Kidney (tissue), 14 donors: ENCODE measurements around the gene OR4D1. TPM values are rescaled to one million over a fixed set of nuclear protein-coding genes. Genes with fewer than 3 reads are reported as not detected.
A peak's percentile ranks its signal among the peaks of the same experiment; 100 is the strongest.

Source experiments
- DNase-seq, 5 donors: peaks; one replicate each; pipeline ENCODE4 v3.0.0-alpha.2; 2013 to 2020
- FAIRE-seq: peaks from 2 replicates; lab custom pipeline; 2012; peaks lifted over from hg19 to GRCh38; lab: Jason Lieb, UNC
- H3K27ac ChIP-seq, 2 donors: one replicate each; pipeline ENCODE4 v1.7.0; 2013; ENCODE audit warnings: low read depth in 2 of 2, low read length in 2 of 2, inconsistent platforms in 1 of 2
- H3K27me3 ChIP-seq: one replicate; pipeline ENCODE4 v1.7.1; 2013; ENCODE audit warnings: low read length, inconsistent platforms; ENCODE audit not compliant: control insufficient read depth, insufficient read depth
- H3K36me3 ChIP-seq, 3 donors: one replicate each; pipeline versions ENCODE4 v1.7.0 to v1.7.1; 2013; ENCODE audit warnings: low read length in 3 of 3, control low read depth in 1 of 3, inconsistent platforms in 1 of 3; ENCODE audit not compliant: insufficient read depth in 3 of 3, control insufficient read depth in 2 of 3
- H3K4me1 ChIP-seq, 3 donors: one replicate each; pipeline versions ENCODE4 v1.7.0 to v1.7.1; 2013; ENCODE audit warnings: low read length in 3 of 3, inconsistent platforms in 1 of 3, low read depth in 1 of 3; ENCODE audit not compliant: control insufficient read depth in 2 of 3, insufficient read depth in 2 of 3
- H3K4me3 ChIP-seq, 3 donors: one replicate each; pipeline versions ENCODE4 v1.7.0 to v1.8.1; 2013; ENCODE audit warnings: low read length in 3 of 3, control low read depth in 1 of 3, inconsistent platforms in 1 of 3
- H3K9ac ChIP-seq, 3 donors: one replicate each; pipeline versions ENCODE4 v1.7.0 to v1.7.1; 2013; ENCODE audit warnings: low read length in 3 of 3, control low read depth in 1 of 3, inconsistent platforms in 1 of 3
- H3K9me3 ChIP-seq, 3 donors: one replicate each; pipeline versions ENCODE4 v1.7.0 to v1.7.1; 2013; ENCODE audit warnings: low read length in 3 of 3, control low read depth in 1 of 3, inconsistent platforms in 1 of 3; ENCODE audit not compliant: control insufficient read depth in 2 of 3, insufficient read depth in 1 of 3
- CTCF ChIP-seq: IDR thresholded peaks from 3 replicates; pipeline ENCODE4 v1.5.1; 2012; ENCODE audit warnings: mild to moderate bottlenecking, moderate library complexity, borderline replicate concordance; ENCODE audit not compliant: insufficient read depth; ENCODE audit errors: extremely low read depth
- intact Hi-C: fragments of 100-400 bp; cut with DNase I; formaldehyde crosslinking; loops from one replicate; pipeline ENCODE4 v1.11.1; 2022
- polyA plus RNA-seq: library from polyadenylated mRNA; stranded (reverse); fragments of 350-450 nt; fragmentation: Illumina TruSeq; extraction: RNeasy Lipid Tissue Mini Kit (QIAGEN cat#74804); gene quantifications from one replicate; pipeline ENCODE4 v1.2.3, GENCODE V29; 2014; ENCODE audit warnings: low read depth, low replicate concordance; ENCODE audit not compliant: insufficient read depth
- total RNA-seq: library from RNA; stranded (reverse); fragmentation: NEBNext Ultra II Directional; extraction: Animal tissue kit (Norgen Biotek cat#: 25700); gene quantifications from one replicate; pipeline ENCODE4 v1.2.1, GENCODE V29; 2021
- donor health status: control.
- donor health status: control.
- donor health status: control.
- donor health status: control.
- donor health status: control.
- donor health status: DM: yes; HTN: yes; CAD: no.
- donor health status: Normal renal cell carcinoma (clear cell type).

OR4D1 gene
- total and polyA plus RNA-seq, 2 donors from 2014 or later, result 0.06 TPM; not detected in 1

GRCh38 chr17:58172369-58173071 lies 24.3 kb downstream of the OR4D1 start:
- no peak overlapping the region for H3K27ac ChIP-seq
- no peak overlapping the region for H3K4me3 ChIP-seq
- H3K9ac ChIP-seq, result no peak overlapping the region
- H3K36me3 ChIP-seq, result no peaks in the 10 kb centered on the region
- H3K4me1 ChIP-seq, result no peaks in the 10 kb centered on the region
- H3K27me3 ChIP-seq, result no peaks in the 10 kb centered on the region
- peak in 1 of 5 donors; percentile 7 for DNase-seq
- intact Hi-C loops, result no loop called here
- no peaks in the 10 kb centered on the region for H3K9me3 ChIP-seq
- no peak for FAIRE-seq
- TF ChIP-seq CTCF, result no peak

- no peaks in the 10 kb centered on the region for H3K27me3 ChIP-seq
- H3K9ac ChIP-seq, result no peak overlapping the region
- FAIRE-seq (no peak), DNase-seq (no peak)
- H3K27ac ChIP-seq, result no peak overlapping the region
- TF ChIP-seq CTCF, result no peak
- intact Hi-C loops, result no loop called here
- no peaks in the 10 kb centered on the region for H3K9me3 ChIP-seq
- H3K4me3 ChIP-seq, result no peak overlapping the region
- H3K4me1 ChIP-seq, result no peaks in the 10 kb centered on the region
- H3K36me3 ChIP-seq, result no peaks in the 10 kb centered on the region
These were observed 26.7 kb downstream of the OR4D1 start for GRCh38 chr17:58174871-58175270.

- H3K27ac ChIP-seq, result no peak overlapping the region
- DNase-seq (peak in 2 of 5 donors; percentile 10 to 34), FAIRE-seq (no peak)
- H3K4me3 ChIP-seq, result no peak overlapping the region
- intact Hi-C loops, result no loop called here
- H3K9ac ChIP-seq, result no peak overlapping the region
- TF ChIP-seq CTCF, result no peak
- H3K27me3 ChIP-seq, result no peaks in the 10 kb centered on the region
- H3K4me1 ChIP-seq, result no peaks in the 10 kb centered on the region
- H3K36me3 ChIP-seq, result no peaks in the 10 kb centered on the region
- no peaks in the 10 kb centered on the region for H3K9me3 ChIP-seq
These were observed 28.0 kb downstream of the OR4D1 start for GRCh38 chr17:58176200-58176599.

GRCh38 chr17:58181796-58182195 lies 33.6 kb downstream of the OR4D1 start:
- Histone ChIP-seq H3K36me3 (no peaks in the 10 kb centered on the region), H3K27me3 (no peaks in the 10 kb centered on the region), H3K27ac (no peak overlapping the region), H3K9me3 (no peaks in the 10 kb centered on the region), H3K4me3 (no peak overlapping the region), H3K4me1 (no peaks in the 10 kb centered on the region), H3K9ac (no peak overlapping the region)
- intact Hi-C loops, result no loop called here
- DNase-seq, result no peak
- FAIRE-seq, result no peak
- no peak for TF ChIP-seq CTCF
